Measurements from ENCODE around the gene ADAMTS6.

DNA sequence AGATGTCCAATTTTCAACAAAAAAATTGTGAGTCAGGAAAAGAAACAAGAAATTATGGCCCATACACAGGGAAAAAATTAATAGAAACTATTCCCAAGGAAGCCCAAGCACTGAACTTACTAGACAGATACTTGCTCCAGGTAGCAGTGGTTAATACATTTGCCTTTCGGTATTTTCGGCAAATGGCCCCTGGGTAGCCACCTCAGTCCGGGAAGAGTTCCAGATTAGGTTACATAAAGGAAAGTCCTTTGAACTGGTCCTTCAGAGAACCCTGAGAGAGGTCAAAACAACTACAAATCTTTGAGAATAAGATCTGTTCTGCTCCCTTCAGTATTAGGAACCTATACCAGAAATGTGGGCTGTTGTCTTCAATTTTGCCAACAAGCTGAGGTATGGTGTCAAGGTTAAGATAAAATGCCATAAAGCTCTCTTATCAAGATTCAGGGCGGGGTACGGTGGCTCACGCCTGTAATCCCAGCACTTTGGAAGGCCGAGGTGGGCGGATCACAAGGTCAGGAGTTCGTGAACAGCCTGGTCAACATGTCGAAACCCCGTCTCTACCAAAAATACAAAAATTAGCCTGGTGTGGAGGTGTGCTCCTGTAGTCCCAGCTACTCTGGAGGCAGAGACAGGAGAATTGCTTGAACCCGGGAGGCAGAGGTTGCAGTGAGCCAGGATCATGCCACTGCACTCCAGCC lies 369.6 kb downstream of the ADAMTS6 start:
- TF ChIP-seq EP300 (IDR thresholded peaks at IDR 0.05; ENCODE audit: borderline replicate concordance) (no peak), TAF1 (IDR thresholded peaks at IDR 0.05; ENCODE audit: low read depth) (no peak), RAD21 (IDR thresholded peaks at IDR 0.05; ENCODE audit: low read depth) (no peak), TCF12 (IDR thresholded peaks at IDR 0.05; ENCODE audit: low read depth) (no peak), CREB1 (IDR thresholded peaks at IDR 0.05; ENCODE audit: low read depth) (no peak), REST (IDR thresholded peaks at IDR 0.05; ENCODE audit: low read depth) (no peak), YY1 (IDR thresholded peaks at IDR 0.05; ENCODE audit: low read depth) (no peak), EGR1 (IDR thresholded peaks at IDR 0.05) (no peak), NFIC (IDR thresholded peaks at IDR 0.05) (no peak)
- TF ChIP-seq, protein P1, sequence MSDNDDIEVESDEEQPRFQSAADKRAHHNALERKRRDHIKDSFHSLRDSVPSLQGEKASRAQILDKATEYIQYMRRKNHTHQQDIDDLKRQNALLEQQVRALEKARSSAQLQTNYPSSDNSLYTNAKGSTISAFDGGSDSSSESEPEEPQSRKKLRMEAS (IDR thresholded peaks at IDR 0.05), result no peak
- TF ChIP-seq, protein P2, sequence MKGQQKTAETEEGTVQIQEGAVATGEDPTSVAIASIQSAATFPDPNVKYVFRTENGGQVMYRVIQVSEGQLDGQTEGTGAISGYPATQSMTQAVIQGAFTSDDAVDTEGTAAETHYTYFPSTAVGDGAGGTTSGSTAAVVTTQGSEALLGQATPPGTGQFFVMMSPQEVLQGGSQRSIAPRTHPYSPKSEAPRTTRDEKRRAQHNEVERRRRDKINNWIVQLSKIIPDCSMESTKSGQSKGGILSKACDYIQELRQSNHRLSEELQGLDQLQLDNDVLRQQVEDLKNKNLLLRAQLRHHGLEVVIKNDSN (IDR thresholded peaks at IDR 0.05), result no peak

All from Ishikawa (cell line).